HG03196 (cell line): ENCODE data around the gene RASA3.

ENCODE experiments used
- ATAC-seq: cut with Tn5 transposase; IDR thresholded peaks from one replicate; pipeline ENCODE4 v1.9.1; 2021; ENCODE audit not compliant: unreplicated experiment

Gene RASA3

DNA sequence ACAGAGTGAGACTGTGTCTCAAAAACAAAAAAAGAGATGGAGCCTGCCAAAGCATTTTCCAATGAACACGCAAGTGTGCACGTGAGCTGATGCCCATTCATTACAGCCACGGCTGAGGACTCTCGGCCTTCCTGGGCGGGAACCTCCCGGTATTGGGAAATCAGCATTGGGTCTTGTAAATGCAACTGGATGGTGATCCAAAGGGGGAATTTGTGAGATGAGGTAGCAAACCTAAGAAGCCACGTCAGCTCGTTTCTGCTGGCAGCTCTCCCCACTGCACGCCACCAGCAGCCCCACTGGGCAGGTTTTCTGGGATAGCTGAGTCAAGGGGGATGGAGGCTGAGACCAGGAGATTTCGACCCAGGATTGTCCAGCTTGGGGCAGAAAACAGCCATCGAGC lies 170.0 kb downstream of the RASA3 start:
- ATAC-seq, result no peak

DNA sequence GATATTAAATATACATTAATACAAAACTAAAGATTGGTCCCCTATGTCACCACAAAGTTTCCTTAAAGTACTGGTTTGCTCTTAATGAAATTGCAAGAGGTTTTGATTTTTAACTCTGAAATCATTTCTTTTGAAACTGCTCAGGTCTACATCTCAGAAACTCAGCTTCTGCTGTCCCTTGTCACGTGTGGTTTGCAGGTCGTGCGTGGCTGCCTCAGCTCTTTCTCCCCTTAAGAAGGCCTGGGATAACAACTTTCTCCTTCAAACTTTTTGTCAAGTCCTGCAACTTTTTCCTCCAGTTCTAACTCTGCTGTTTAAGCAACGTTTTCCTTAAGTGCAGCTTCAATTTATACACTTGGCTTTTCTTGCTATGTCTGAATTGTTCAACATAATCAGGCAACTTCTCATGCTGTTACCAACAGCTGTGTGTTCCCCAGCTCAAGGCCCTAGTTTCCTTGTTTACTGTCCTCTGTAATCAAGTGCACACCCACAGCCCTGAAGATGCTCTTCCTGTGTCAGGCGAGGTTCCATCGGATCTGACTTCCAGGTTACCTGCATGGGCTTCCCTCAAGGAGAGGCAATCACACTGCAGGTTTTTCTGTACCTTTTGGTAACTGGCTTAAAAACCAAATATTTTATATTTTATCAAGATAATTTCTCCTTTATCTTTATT lies 172.0 kb downstream of the RASA3 start:
- no peak for ATAC-seq

GRCh38 chr13:113959198-113959597 lies 173.2 kb downstream of the RASA3 start:
- no peak for ATAC-seq

- ATAC-seq, result no peak
These were observed 174.1 kb downstream of the RASA3 start for GRCh38 chr13:113958373-113958772.

- no peak for ATAC-seq
These were observed 175.9 kb downstream of the RASA3 start for GRCh38 chr13:113956571-113956970.

DNA sequence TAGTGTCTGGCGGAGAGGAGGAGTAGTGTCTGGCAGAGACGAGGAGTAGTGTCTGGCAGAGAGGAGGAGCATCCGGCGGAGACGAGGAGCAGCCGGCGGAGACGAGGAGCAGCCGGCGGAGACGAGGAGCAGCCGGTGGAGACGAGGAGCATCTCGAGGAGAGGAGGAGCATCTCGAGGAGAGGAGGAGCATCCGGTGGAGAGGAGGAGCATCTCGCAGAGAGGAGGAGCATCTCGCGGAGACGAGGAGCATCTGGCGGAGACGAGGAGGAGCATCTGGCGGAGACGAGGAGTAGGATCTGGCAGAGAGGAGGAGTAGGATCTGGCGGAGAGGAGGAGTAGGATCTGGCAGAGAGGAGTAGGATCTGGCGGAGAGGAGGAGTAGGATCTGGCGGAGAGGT lies 176.7 kb downstream of the RASA3 start:
- ATAC-seq, result no peak

- no peak for ATAC-seq
These were observed 177.2 kb downstream of the RASA3 start for GRCh38 chr13:113955235-113955634.

DNA sequence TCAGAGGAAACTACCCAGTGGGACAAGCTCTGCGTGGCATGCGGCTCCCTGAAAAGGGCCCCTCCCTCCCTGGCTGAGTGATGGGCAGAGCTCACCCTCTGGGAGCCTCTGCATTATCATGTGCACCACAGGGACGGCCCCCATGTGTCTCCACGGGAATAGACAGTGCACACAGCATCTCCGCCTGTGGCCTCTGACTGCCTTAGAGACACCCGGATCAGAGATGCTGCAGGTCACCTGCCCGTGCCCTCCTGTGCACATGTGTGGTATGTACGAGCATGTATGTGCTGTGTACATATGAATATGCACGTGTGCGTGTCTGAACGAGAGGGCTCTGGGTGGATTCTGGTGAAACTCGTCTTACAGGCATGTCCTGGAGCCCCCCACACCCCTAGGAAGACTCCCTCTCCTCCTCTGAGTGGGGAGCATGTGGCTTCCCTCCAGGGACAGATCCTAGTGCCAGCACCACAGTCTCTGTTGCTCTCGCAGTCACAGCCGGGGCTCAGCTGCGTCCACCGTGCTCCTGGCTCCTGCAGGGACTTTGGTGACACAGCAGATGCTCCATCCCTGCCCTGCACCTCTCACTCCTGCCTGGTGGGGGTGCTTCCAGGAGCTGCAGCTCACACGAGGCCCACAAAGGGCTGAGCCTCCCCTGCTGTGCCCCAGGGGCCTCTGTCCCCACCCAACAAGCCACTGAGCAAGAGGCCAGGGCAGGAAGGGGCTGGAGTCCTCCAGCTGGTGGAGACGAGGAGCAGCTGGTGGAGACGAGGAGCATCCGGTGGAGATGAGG lies 178.2 kb downstream of the RASA3 start:
- no peak for ATAC-seq

DNA sequence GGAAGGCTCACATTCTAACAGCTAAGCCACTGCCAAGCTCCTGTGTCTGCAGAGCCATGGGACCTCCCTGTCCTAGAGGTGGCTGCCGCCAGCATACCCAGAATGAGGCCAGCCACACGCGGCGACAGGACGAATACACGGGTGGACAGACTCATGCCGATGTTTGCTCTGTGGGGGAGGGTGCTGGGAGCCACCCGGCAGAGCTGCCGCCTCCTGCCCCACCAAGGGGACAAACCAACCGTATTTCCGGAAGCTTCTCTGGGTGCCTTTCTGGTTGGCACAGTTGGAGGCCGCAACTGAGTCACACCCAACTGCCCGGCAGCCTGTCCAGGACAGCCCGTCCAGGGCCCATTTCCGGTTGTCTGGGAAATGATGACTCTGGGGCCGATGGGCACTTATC lies 178.9 kb downstream of the RASA3 start:
- ATAC-seq, result no peak

DNA sequence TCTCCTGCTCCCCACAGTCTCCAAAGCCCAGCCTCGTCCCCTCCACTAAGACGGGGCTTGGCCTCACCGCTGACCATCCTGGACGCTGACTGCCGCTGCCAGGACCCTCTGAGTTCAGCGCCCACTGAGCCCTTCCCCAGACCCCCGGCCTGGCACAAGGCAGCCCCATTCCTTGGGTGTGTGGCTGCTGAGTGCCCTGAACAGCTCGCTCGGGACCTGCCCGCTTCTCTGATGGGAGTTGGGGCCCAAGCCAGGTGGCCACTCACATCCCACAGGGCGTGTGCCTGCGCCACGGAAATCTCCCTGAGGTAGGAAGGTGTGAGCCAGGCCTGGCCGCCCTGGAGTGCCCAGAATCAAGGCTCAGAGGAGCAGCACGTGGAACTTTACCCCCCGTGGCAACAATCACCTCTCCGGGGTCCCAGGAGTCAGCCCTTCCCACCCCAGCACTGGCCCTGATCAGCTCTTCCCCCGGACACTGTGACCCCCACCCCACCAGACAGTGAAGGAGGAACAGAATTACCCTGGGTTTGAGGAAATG lies 179.4 kb downstream of the RASA3 start:
- no peak for ATAC-seq

DNA sequence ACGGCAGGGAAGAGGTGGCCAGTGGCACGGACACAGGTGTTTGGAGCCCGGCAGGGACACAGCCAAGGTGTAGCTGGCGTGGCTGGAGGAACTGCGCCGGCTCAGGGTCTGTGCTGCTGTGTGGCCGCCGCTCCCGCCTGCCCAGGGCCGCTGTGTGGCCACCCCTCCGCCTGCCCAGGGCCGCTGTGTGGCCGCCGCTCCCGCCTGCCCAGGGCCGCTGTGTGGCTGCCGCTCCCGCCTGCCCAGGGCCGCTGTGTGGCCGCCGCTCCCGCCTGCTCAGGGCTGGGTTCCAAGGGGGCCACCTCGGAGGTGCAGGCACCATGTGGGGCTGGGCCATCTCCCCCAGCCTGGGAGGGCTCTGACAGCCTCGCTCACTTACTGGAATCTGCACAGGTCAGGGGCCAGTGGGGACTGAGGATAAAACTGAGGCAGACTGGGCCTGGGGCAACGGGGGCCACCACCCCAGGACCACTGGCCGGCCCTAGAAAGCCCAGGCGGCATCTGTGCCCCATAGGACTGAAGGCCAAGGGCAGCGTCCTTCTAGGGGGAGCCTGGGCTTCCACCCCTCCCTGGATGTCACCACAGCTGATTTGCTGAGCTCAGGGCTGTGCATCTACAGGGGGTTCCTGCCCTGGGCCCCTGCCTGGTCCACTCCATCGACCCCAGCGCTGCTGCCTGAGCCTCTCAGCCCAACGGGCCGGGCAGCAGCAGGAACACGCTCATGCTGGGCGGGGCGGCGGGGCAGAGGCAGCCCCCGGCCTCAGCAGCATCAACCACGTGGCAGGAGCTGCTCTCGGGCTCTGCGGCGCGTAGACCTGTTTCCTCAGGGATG lies 180.1 kb downstream of the RASA3 start:
- no peak for ATAC-seq

DNA sequence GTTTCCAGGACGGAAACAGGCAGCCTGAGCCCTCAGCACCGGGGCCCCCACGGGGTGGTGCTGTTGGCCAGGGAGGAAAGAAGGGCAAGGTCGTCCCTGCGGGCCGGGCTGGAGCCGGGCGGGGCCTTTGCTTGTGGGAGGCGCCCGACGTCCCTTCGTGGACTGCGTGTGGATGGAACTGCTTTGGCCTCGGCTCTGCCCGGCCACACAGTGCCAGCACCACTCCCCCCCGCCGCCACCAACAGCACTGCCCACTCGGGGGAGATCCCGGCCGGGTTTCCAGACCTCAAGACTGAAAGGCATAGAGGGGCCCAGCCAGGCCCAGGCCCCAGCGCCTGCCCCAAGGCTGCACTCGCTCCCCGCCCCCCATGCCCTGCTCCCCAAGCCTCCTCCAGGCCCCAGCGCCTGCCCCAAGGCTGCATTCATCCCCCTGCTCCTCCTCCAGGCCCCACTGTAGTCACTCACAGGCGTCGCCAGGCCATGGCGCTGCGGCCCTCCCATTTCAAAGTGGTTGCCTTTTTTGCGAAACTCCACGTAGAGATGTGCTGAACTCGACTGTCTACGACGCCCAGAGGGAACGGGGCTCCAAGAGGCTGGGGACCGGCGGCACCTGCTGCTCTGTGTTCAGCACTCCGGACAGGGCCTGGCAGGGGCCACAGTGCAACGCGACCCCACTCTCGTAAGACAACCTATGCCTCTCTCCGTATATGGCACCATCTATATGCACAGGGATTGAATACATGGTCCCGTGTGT lies 181.0 kb downstream of the RASA3 start:
- ATAC-seq, result no peak

GRCh38 chr13:113950451-113951245 lies 181.8 kb downstream of the RASA3 start:
- ATAC-seq, result no peak

GRCh38 chr13:113949546-113949945 lies 182.9 kb downstream of the RASA3 start:
- ATAC-seq, result no peak

DNA sequence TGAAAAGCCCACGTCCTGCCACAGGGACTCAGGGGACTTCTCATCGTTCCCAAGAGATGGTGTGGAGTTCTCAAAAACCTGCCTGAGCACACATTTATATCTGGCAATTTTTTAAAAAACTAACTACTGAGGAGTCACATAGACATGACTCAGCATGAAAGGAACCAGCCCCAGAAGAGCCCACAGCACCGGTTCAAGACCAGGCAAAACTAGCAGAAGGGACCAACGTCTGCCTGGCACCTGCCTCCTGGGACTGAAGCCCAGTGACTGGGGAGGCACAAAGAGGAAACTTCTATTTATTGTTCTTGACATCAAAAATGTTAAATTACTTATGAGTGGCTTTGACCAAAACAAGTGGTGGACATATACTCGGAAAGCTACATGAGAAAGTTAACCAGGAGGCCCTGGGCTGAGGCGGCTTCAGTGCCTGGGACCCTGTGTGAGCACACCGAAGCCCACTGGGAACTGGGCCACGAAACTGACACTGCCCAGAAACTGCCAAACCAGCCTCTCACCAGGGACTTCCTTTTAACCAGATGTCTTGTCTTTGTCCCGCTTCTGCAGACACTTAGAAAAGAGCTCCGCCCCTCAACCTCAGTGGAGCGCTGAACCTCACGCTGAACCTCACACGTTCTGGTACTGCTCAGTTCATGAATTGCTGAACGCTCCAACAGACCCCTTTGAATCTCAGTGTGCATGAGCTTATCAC lies 184.2 kb downstream of the RASA3 start:
- ATAC-seq, result no peak

DNA sequence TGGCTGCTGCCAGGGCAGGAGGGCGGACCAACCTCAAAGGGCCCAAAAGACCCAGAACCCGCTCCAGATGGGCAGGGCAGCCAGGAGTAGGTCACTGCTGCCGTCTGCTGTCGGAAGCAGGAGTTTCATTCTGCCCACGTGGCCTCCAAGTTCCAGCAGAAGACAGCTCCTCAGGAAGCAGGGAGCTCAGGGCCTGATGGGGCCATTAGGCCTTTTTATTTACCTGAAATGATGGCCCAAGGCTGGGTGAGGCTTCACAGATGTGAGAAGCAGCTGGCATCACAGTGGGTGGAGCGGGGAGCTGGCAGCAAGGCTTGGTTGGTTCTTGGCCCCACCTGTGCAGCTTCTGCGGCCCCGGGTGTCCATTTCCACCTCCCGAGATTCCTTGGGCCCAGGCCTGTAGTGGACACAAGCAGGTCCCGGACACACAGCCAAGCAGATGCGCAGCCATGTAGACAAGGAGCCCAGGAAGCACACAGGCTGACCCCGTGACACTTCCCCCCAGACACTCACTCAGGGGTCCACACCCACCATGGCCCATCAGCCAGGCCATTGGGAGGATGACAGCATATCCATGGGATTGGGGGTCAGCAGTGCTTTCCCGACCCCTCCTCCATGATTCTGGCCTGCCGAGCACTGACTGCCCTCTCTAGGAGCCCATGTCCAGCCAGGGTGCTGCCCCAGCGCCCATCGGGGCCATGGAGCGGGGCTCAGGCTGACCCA lies 185.0 kb downstream of the RASA3 start:
- ATAC-seq, result no peak

- ATAC-seq, result no peak
These were observed 185.8 kb downstream of the RASA3 start for GRCh38 chr13:113946409-113947181.

- ATAC-seq, result no peak
These were observed 186.5 kb downstream of the RASA3 start for GRCh38 chr13:113945857-113946408.
